Activated T-cell treated with anti-CD3 and anti-CD28 coated beads, Interleukin-2, amount 50 U/mL, for 72 hours (primary cell): ENCODE data around the gene NR5A2. TPM values are rescaled to one million over a fixed set of nuclear protein-coding genes. Genes with fewer than 3 reads are reported as not detected.

Source experiments
- ATAC-seq, 2 donors: fragments of 150-1000 bp; cut with Tn5 transposase; replicated peaks in 1 of 2; 2 replicates each; pipeline ENCODE4 v1.10.0; 2021; ENCODE audit warnings: moderate library complexity in 2 of 2, mild to moderate bottlenecking in 1 of 2
- DNase-seq, 2 donors: peaks; one replicate each; pipeline ENCODE4 v3.0.0; 2021 to 2022; ENCODE audit warnings: mixed read lengths in 1 of 2
- H3K27ac Mint-ChIP-seq: one replicate; pipeline ENCODE4 v1.8.0; 2022; ENCODE audit warnings: mild to moderate bottlenecking, moderate library complexity, mixed read lengths
- H3K27me3 Mint-ChIP-seq: one replicate; pipeline ENCODE4 v1.8.0; 2022; ENCODE audit warnings: low read depth, mixed read lengths
- H3K36me3 Mint-ChIP-seq, 2 donors: one replicate each; pipeline ENCODE4 v1.8.0; 2022; ENCODE audit warnings: mixed read lengths in 2 of 2, mild to moderate bottlenecking in 1 of 2; ENCODE audit not compliant: insufficient read depth in 2 of 2
- H3K4me1 Mint-ChIP-seq: one replicate; pipeline ENCODE4 v1.8.0; 2022; ENCODE audit warnings: low read depth, mixed read lengths
- H3K4me3 Mint-ChIP-seq, 2 donors: one replicate each; pipeline ENCODE4 v1.8.0; 2022; ENCODE audit warnings: mild to moderate bottlenecking in 2 of 2, mixed read lengths in 2 of 2, moderate library complexity in 2 of 2
- H3K9me3 Mint-ChIP-seq, 2 donors: one replicate each; pipeline ENCODE4 v1.8.0; 2022; ENCODE audit warnings: mixed read lengths in 2 of 2
- total RNA-seq, 2 donors: library from RNA; stranded (reverse); gene quantifications; one replicate each; pipeline ENCODE4 v1.2.3, GENCODE V29; 2022

Gene NR5A2
- total RNA-seq, 2 donors from 2014 or later, result 0.07 to 0.16 TPM

GRCh38 chr1:200053646-200054045, 26.1 kb downstream of the NR5A2 start:
- Mint-ChIP-seq H3K4me3 (no peak overlapping the region), H3K27ac (no peak overlapping the region), H3K27me3 (peaks cover 26% of the 10 kb centered on the region), H3K36me3 (no peaks in the 10 kb centered on the region), H3K4me1 (no peaks in the 10 kb centered on the region), H3K9me3 (no peaks in the 10 kb centered on the region)
- no peak for DNase-seq
- no peak for ATAC-seq

DNA sequence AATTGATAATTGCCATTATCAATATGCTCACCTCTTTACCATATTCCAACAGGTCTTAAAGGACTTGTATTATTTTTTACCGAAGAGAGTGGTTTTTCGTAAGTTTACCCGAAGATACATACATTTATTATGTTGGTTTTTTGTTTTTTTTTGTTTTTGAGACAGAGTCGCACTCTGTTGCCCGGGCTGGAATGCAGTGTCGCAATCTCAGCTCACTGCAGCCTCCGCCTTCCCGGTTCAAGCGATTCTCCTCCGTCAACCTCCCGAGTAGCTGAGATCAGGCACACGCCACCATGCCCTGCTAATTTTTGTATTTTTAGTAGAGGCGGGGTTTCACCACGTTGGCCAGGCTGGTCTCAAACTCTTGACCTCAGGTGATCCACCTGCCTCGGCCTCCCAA, 30.8 kb downstream of the NR5A2 start:
- Mint-ChIP-seq H3K27me3 (peaks cover 20% of the 10 kb centered on the region), H3K36me3 (no peaks in the 10 kb centered on the region), H3K4me3 (no peak overlapping the region), H3K27ac (no peak overlapping the region), H3K4me1 (no peaks in the 10 kb centered on the region), H3K9me3 (no peaks in the 10 kb centered on the region)
- ATAC-seq (no peak), DNase-seq (no peak)

DNA sequence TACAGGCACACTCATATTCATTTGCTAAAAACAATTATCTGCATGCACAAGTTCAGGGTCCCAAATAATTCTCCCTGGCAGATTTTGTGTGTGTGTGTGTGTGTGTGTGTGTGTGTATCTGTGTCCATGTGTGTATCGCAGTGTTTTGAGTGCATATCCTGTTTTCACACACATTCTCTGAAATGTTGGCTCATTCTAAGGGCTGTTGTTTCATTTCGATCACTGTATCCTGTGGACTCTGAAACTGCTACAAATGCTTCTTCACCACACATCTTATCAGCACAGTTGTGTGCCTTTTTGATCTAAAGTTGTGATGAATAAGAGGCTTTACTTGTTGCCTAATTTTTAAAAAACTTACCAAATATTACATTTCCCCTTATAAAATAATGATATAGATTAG, 34.6 kb downstream of the NR5A2 start:
- Mint-ChIP-seq H3K4me3 (no peak overlapping the region), H3K27me3 (peaks cover 22% of the 10 kb centered on the region), H3K4me1 (no peaks in the 10 kb centered on the region), H3K9me3 (no peaks in the 10 kb centered on the region), H3K36me3 (no peaks in the 10 kb centered on the region), H3K27ac (no peak overlapping the region)
- DNase-seq (no peak), ATAC-seq (no peak)

DNA sequence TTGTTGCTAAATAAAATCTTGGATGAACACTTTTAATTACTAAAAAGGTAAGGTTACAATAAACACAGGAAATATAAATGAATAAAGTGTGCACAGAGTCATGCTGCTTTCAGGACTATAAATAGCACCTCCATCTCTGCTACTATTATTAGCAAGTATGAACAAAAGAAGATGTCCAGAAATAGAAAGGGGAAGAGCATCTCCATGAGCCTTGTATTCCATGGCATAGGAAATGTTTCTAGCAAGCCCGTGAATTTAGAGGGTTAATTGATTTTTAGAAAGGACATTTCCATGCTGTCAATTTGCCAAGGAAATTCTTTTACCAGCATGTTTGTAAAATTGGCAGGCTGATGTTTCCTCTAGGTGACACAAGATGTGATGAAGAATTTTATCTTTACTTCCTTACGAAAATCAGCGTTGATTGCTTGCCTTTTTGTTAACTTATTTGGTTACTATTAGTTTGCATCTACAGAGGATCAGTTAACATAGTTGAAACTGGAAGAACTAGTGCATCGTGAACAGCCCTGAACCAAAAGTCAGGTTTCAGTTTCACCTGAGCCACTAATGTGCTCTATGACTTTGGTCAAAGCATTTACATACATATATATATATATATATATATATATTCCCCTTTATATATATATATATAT, 45.3 kb downstream of the NR5A2 start:
- no peaks in the 10 kb centered on the region for H3K36me3 Mint-ChIP-seq
- H3K27me3 Mint-ChIP-seq, result peaks cover 44% of the 10 kb centered on the region
- peaks cover 7% of the 10 kb centered on the region for H3K4me1 Mint-ChIP-seq
- no peak for DNase-seq
- no peak overlapping the region for H3K27ac Mint-ChIP-seq
- no peaks in the 10 kb centered on the region for H3K9me3 Mint-ChIP-seq
- H3K4me3 Mint-ChIP-seq, result no peak overlapping the region
- no peak for ATAC-seq

GRCh38 chr1:200073286-200073637, 45.8 kb downstream of the NR5A2 start:
- DNase-seq (no peak), ATAC-seq (no peak)
- peaks cover 44% of the 10 kb centered on the region for H3K27me3 Mint-ChIP-seq
- no peak overlapping the region for H3K4me3 Mint-ChIP-seq
- peaks cover 7% of the 10 kb centered on the region for H3K4me1 Mint-ChIP-seq
- H3K27ac Mint-ChIP-seq, result no peak overlapping the region
- no peaks in the 10 kb centered on the region for H3K9me3 Mint-ChIP-seq
- H3K36me3 Mint-ChIP-seq, result no peaks in the 10 kb centered on the region

GRCh38 chr1:200075522-200075921, 48.0 kb downstream of the NR5A2 start:
- Mint-ChIP-seq H3K4me1 (peaks cover 7% of the 10 kb centered on the region), H3K36me3 (no peaks in the 10 kb centered on the region), H3K27me3 (peaks cover 42% of the 10 kb centered on the region), H3K4me3 (no peak overlapping the region), H3K9me3 (no peaks in the 10 kb centered on the region), H3K27ac (no peak overlapping the region)
- DNase-seq (no peak), ATAC-seq (no peak)

DNA sequence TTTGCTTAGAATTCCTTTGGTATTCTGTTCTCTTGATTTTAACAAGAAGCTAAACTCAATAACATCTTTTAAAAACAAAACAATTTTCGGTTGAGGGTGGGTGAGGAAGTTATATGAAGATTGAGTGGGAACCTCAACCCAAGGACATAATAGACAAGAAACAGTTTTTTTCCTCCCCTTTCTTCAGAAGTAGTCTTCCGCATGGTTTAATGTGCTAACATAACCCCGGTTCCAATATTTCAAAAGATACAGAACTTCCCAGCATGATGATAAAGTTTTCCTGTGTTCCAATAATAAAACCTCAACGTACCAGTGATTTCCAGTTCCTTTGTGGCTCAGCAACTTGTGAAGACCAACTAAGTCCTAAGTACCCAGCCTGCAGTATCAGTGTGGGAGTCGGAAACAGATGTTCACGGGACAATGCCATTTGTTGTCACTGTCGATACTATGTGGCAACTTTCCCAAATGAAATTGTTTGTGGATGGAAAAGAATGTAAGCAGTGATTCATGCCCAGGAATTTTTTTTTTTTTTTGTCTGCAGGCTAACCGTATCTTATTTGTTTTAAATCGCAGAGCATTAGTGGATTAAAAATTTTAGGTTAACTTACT, 48.5 kb downstream of the NR5A2 start:
- no peaks in the 10 kb centered on the region for H3K9me3 Mint-ChIP-seq
- H3K36me3 Mint-ChIP-seq, result no peaks in the 10 kb centered on the region
- H3K27me3 Mint-ChIP-seq, result peaks cover 42% of the 10 kb centered on the region
- no peak overlapping the region for H3K4me3 Mint-ChIP-seq
- no peak overlapping the region for H3K27ac Mint-ChIP-seq
- ATAC-seq (no peak), DNase-seq (no peak)
- H3K4me1 Mint-ChIP-seq, result peaks cover 7% of the 10 kb centered on the region

- Mint-ChIP-seq H3K9me3 (no peaks in the 10 kb centered on the region), H3K27me3 (peaks cover 33% of the 10 kb centered on the region), H3K4me1 (peaks cover 7% of the 10 kb centered on the region), H3K36me3 (no peaks in the 10 kb centered on the region), H3K27ac (no peak overlapping the region), H3K4me3 (no peak overlapping the region)
- ATAC-seq (no peak), DNase-seq (no peak)
Observed at GRCh38 chr1:200079232-200079940, 51.9 kb downstream of the NR5A2 start.

- H3K4me3 Mint-ChIP-seq, result no peak overlapping the region
- no peak overlapping the region for H3K27ac Mint-ChIP-seq
- no peaks in the 10 kb centered on the region for H3K4me1 Mint-ChIP-seq
- no peaks in the 10 kb centered on the region for H3K36me3 Mint-ChIP-seq
- no peak for DNase-seq
- H3K9me3 Mint-ChIP-seq, result no peaks in the 10 kb centered on the region
- H3K27me3 Mint-ChIP-seq, result peaks cover 34% of the 10 kb centered on the region
- ATAC-seq, result no peak
Observed at GRCh38 chr1:200081151-200081968, 53.9 kb downstream of the NR5A2 start.

- ATAC-seq (no peak), DNase-seq (no peak)
- H3K4me1 Mint-ChIP-seq, result no peaks in the 10 kb centered on the region
Observed at GRCh38 chr1:200081969-200082245, 54.4 kb downstream of the NR5A2 start.

DNA sequence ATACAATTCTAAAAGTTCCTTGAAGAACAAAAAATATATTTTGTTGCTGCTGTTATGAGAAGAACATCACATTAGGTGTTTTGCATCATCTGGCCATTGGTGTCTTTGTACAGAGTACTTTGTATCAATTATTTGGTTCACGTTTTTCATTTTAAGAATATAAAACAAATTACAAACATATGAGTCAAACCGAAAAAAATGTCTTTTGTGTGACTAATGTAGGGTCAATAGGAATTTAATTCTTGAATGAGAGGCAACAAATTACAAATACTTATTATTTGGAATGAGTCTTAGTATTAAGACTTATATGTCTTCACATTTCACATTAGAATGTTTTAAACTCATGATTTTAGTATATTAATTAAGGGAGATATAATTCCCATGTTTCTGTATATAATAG, 54.8 kb downstream of the NR5A2 start:
- DNase-seq, result no peak
- no peak overlapping the region for H3K27ac Mint-ChIP-seq
- no peaks in the 10 kb centered on the region for H3K9me3 Mint-ChIP-seq
- no peak overlapping the region for H3K4me3 Mint-ChIP-seq
- no peak for ATAC-seq
- H3K4me1 Mint-ChIP-seq, result no peaks in the 10 kb centered on the region
- H3K27me3 Mint-ChIP-seq, result peaks cover 33% of the 10 kb centered on the region
- no peaks in the 10 kb centered on the region for H3K36me3 Mint-ChIP-seq

More at GRCh38 chr1:200081969-200082245, 54.4 kb downstream of the NR5A2 start:
- no peaks in the 10 kb centered on the region for H3K9me3 Mint-ChIP-seq
- no peaks in the 10 kb centered on the region for H3K36me3 Mint-ChIP-seq
- H3K27me3 Mint-ChIP-seq, result peaks cover 33% of the 10 kb centered on the region
- no peak overlapping the region for H3K27ac Mint-ChIP-seq
- H3K4me3 Mint-ChIP-seq, result no peak overlapping the region

DNA sequence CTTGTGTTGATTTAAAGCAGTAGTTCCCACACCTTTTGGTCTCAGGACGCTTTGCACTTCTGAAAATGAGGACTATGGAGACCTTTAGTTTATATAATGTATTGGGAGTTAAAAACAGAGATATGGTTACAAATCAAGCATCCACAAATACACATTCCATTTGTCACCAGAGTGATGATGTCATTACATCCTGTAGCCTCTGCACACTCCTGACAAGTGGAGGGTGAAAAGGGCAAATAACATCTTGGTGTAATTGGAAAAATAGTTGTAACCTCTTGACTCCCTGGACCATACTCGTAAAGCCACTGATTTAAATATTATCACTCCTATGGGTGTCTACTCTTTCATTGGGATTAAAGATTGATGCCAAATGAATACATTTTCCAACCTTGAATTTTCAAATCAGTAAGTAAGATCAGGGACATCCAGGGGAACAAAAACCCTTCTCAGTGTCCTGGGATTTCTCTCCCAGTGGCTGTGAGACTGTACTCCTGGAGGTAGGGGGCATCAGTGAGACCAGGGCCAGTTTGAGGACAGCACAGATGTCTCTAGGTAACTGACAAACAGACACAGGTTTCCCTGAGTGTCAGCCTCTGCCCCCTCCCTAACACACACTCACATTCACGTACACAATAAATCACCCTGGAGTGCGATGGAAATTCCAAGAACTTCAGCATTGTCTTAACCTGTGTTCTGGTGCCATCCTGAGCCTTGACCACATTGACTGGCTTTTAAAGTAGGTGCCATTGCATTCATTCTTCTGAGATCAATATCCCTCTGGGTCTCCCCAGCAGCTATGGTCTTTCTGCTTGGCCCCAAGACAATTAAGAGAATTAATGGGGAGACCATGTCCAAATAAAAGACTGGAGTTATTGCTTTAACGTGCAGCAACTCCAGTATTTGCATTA, 63.0 kb downstream of the NR5A2 start:
- H3K27me3 Mint-ChIP-seq, result peaks cover 19% of the 10 kb centered on the region
- no peaks in the 10 kb centered on the region for H3K9me3 Mint-ChIP-seq
- no peaks in the 10 kb centered on the region for H3K36me3 Mint-ChIP-seq
- ATAC-seq (no peak), DNase-seq (no peak)
- H3K4me1 Mint-ChIP-seq, result no peaks in the 10 kb centered on the region
- no peak overlapping the region for H3K27ac Mint-ChIP-seq
- H3K4me3 Mint-ChIP-seq, result no peak overlapping the region
